ENCODE measurements around the gene OR2A5.

Gene OR2A5

DNA sequence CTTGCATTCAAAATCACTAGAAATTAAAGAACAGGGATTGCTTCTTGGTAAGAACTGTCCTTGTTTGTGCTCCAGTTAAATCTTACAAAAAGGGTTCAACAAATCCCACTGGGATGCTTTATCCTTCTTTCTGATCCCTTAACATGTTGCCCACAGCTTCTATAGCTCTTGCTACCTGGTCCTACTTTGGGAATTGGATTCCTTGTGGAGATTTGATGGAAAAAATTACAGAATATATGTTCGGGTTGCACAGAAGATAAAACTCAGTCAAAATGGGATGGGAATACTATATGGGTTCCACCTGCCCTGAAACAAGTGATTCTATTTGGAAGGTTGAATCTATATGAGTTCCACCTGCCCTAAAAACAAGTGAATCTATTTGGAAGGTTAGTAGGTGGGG, 20.8 kb downstream of the OR2A5 start, which contains the start of gene OR2A25:
Gene OR2A25 (plus strand): TSS at position 301 of the 400 bp plus-strand sequence. CDS start 4,409 bp downstream, outside the sequence.
- TF ChIP-seq, protein P1, sequence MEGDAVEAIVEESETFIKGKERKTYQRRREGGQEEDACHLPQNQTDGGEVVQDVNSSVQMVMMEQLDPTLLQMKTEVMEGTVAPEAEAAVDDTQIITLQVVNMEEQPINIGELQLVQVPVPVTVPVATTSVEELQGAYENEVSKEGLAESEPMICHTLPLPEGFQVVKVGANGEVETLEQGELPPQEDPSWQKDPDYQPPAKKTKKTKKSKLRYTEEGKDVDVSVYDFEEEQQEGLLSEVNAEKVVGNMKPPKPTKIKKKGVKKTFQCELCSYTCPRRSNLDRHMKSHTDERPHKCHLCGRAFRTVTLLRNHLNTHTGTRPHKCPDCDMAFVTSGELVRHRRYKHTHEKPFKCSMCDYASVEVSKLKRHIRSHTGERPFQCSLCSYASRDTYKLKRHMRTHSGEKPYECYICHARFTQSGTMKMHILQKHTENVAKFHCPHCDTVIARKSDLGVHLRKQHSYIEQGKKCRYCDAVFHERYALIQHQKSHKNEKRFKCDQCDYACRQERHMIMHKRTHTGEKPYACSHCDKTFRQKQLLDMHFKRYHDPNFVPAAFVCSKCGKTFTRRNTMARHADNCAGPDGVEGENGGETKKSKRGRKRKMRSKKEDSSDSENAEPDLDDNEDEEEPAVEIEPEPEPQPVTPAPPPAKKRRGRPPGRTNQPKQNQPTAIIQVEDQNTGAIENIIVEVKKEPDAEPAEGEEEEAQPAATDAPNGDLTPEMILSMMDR (conservative IDR thresholded peaks at IDR 0.05): no peak
- no peak within 1 kb of the TSS for H3K27ac ChIP-seq

DNA sequence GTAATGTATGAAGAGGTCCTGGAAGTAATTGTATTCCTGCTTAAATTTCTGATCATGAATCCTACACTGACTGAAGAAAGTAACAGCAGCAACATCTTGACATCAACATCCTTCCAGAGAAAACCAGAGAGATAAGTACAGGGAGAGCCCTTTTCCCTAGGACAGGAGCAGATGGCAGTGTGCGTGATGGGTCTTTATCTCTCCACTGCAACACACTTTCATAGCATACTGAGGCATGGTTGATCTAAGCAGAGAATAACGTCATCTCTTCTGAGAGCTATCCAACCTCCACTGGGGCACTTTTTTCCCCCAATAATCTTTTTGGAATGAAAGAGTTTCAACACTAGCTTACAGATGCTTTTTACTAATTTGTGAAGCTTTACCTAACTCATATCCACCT, 21.2 kb downstream of the OR2A5 start:
- TF ChIP-seq, protein P1 (conservative IDR thresholded peaks at IDR 0.05): no peak
- H3K27ac ChIP-seq: no peak overlapping the region

DNA sequence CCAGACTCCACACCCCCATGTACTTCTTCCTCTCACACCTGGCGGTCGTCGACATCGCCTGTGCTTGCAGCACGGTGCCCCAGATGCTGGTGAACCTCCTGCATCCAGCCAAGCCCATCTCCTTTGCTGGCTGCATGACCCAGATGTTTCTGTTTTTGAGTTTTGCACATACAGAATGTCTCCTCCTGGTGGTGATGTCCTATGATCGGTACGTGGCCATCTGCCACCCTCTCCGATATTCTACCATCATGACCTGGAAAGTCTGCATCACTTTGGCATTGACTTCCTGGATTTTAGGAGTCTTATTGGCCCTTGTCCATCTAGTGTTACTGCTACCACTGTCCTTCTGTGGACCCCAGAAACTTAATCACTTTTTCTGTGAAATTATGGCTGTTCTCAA, 25.6 kb downstream of the OR2A5 start:
- no peak overlapping the region for H3K27ac ChIP-seq
- TF ChIP-seq, protein P1 (conservative IDR thresholded peaks at IDR 0.05): no peak

DNA sequence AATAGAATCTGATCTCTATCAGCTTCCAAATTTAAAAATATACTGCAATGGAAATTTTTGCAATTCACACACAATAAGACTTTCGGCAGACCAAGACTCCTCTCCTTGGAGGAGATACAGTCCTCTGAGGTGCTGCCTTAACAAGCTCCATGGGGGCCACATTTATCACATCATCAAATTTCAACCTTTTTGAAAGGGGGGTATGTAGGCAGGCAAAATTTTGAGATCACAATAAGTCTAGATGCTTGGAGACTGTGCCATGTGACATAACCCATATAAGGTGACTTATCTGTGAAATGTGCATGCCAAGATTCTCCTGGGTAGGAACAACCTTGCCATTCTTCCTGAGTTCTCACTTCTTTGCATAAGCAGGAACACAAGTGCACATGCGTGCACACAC, 37.2 kb downstream of the OR2A5 start, which contains the start of gene OR2A12:
Gene OR2A12 (plus strand): TSS at position 301 of the 400 bp plus-strand sequence. CDS start 8,830 bp downstream, outside the sequence.
- TF ChIP-seq, protein P1 (conservative IDR thresholded peaks at IDR 0.05): no peak
- no peak within 1 kb of the TSS for H3K27ac ChIP-seq

GRCh38 chr7:144086730-144087129, 38.0 kb downstream of the OR2A5 start:
- H3K27ac ChIP-seq: no peak overlapping the region
- TF ChIP-seq, protein P1 (conservative IDR thresholded peaks at IDR 0.05): no peak

GRCh38 chr7:144087230-144087629, 38.5 kb downstream of the OR2A5 start:
- no peak overlapping the region for H3K27ac ChIP-seq
- TF ChIP-seq, protein P1 (conservative IDR thresholded peaks at IDR 0.05): no peak

DNA sequence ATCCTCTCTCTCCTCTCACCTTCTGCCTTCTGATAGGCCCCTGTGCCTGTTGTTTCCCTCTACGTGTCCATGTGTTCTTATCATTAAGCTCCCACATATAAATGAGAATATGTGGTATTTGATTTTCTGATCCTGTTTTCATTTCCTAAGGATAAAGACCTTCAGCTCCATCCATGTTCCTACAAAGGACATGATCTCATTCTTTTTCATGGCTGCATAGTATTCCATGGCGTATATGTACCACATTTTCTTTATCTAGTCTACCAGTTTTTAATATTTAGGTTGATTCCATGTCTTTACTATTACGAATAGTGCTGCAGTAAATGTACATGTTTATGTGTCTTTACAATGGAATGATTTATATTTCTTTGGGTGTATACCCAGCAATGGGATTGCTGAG, 41.9 kb downstream of the OR2A5 start:
- H3K27ac ChIP-seq: no peak overlapping the region
- TF ChIP-seq, protein P1 (conservative IDR thresholded peaks at IDR 0.05): no peak
